Stimulated activated CD8-positive, alpha-beta memory T cell treated with anti-CD3 and anti-CD28 coated beads, Interleukin-2, amount 100 ng/mL, for 1 hour (primary cell): ENCODE results near the gene APOBEC3H.
A peak's percentile ranks its signal among the peaks of the same experiment; 100 is the strongest.

ENCODE experiments used
- DNase-seq, 2 donors: peaks; one replicate each; pipeline ENCODE4 v3.0.0-alpha.2; 2020; ENCODE audit warnings: low read depth in 2 of 2

The APOBEC3H gene

DNA sequence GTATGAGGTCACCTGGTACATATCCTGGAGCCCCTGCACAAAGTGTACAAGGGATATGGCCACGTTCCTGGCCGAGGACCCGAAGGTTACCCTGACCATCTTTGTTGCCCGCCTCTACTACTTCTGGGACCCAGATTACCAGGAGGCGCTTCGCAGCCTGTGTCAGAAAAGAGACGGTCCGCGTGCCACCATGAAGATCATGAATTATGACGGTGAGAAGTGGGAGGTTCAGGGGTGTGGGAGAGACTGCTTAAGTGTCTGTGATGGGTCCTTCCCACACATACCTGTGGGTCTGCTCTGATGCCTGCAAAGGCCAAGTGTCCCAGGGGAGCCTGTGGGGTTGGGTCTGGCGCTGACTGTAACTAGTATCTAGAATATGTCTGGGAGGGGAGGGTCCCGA is 16.0 kb upstream of the APOBEC3H start:
- no peak for DNase-seq

DNA sequence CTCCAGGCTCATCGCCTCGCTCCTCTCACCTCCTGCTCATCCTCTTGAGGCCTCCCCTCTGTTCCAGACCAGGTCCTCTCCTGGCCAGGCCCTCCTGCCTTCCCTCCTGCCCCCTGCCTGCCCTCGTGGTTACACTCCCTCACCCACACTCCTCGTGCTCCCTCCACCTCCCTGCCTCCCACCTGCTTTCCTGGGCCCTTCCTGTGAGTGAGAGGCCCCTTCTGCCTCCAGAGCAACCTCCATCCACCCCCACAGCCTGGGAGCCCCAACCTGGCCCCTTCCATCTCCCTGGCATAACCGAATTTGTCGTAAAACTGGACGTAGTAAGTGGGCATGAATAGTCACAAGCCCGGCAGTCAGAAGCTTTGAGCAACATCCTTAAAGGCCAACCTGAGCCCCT is 15.4 kb upstream of the APOBEC3H start:
- DNase-seq = no peak

DNA sequence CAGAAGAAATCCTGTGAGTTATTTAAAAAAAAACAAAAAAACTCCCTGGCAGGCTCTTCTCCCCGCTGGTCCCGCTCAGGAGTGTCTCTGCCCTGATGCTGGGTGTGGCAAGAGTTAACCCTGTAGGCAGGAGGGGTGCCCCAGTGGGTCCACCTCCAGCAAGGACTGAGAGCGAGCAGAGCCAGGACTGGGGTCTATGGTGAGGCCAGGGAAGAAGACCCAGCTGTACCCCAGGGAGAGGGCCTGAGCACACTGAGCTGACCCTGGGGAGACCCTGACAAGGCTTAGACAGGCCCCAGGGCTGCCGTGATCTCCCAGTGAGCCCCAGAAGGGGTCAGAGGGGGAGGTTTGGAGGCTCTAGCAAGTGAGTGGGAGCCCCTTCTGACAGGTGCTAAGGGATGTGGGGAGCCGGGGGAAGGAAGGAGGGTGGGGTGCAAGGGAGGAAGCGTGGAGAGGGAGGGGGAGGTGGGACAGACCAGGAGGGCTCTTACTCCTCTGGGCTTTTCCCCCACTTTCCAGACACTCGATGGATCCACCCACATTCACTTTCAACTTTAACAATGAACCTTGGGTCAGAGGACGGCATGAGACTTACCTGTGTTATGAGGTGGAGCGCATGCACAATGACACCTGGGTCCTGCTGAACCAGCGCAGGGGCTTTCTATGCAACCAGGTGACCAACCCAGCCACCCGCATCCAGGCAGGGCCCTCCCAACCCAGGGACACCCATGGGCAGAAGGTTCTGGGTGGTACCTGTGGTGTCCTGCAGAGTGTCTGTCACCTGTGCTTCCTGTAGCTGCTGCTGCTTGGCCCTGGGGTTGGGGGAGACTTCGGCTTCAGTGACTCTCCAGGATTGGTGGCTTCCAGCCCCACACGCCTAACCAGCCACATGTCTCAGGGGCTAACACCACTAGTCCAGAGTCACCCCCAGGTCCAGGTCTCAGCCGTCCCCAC is 13.6 kb upstream of the APOBEC3H start:
- no peak for DNase-seq

DNA sequence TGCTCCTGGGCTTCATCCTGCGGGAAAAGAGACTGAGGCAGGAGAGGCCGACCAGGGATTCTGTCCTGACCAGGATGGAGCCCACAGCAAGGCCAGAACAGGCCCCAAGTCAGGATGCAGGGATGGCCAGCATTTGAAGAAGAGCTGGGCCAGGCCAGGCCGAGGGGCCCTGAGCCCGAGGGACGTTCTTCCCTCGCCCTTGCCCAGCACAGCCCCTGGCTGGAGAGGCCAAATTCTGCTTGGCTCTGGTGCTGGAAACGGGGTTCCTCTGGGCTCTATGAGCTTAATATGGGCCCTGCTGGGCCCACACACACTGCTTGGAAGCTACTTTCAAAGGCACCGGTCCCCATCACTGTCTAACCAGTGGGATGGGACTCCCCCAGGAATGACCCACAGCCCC is 12.4 kb upstream of the APOBEC3H start:
- DNase-seq = no peak

DNA sequence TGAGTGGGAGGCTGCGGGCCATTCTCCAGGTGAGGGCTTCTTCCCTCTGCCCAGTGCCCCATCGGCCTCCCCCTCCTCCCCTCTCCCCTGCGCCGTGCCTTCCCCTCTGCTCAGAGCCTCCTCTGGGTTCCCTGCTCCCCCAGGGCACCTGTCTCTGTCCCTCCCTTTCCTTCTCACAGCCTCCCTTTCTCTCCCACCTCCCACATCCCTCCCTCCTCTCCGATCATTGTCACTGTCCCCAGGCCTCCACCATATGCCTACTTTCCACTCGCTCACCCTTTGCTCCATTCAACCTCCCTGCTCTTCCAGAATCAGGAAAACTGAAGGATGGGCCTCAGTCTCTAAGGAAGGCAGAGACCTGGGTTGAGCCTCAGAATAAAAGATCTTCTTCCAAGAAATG is 9.9 kb upstream of the APOBEC3H start:
- DNase-seq = no peak

DNA sequence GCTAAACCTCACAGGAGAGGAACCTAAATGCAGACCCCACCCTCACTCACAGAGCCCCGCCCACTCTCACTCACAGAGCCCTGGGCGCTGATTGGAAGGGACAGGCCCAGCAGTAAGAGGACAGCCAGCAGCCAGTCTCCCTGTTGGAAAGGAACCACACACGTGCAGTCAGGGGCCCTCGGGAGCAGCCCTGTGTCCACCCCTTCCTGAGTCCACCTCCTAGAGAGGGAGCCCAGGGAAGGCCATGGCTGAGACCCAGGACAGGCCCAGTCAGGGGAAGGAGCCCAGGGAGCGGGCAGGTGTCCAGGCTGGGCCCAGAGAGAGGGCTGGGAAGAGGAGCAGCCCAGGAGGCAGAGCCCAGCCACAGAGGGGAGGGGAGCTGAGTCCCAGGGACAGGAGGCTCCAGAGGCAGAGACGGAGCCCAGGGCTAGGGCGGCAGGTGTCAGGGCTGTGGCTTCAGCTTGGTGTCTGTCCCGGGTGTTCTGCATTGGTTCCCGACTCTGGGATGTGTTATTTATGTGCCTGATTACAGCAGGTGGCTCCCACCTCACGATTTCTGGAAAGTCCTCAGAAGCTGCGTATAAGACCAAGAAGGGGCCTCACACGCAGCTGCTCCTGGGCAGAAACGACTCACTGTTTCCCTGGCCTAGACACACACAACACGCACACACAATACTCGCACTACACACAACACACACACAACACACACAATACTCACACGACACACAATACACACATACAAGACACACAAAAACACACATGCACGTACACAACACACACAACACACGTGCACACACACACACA is 9.0 kb upstream of the APOBEC3H start:
- no peak for DNase-seq

DNA sequence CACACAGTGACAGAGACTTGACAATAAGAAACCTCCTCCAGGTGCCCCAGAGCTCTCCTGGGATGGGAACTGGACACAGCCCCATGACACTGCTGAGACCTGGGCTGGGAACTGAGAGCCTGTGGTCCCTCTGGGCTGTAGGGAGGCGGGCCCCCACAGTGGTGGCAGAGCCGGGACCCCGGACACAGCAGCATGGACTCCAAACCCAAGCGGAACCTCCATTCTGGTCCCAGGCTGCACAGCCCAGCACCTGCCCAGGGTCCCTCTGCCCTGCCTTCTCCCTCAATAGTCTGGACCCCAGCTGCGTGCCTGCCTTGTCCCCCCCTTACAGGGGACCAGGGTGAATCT is 8.4 kb upstream of the APOBEC3H start:
- DNase-seq = no peak

DNA sequence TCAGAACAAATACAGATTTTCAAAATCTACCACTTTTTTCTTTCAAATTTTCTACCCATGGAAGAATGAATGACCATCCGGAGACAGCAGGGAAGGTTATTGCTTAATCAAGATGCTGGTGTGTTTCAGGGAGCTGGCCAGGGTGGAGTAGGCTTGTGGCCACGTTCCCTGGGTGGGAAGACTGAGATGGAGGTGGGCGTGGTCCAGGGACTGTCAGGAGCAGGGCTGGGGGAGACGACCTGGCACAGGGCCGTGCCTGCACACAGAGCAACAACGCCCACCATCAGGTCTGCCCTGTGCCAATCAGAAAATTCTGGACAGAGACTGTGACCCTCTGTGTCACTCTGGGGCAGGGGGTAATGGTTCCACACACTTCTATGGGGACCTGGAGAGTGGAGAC is 7.1 kb upstream of the APOBEC3H start:
- no peak for DNase-seq

DNA sequence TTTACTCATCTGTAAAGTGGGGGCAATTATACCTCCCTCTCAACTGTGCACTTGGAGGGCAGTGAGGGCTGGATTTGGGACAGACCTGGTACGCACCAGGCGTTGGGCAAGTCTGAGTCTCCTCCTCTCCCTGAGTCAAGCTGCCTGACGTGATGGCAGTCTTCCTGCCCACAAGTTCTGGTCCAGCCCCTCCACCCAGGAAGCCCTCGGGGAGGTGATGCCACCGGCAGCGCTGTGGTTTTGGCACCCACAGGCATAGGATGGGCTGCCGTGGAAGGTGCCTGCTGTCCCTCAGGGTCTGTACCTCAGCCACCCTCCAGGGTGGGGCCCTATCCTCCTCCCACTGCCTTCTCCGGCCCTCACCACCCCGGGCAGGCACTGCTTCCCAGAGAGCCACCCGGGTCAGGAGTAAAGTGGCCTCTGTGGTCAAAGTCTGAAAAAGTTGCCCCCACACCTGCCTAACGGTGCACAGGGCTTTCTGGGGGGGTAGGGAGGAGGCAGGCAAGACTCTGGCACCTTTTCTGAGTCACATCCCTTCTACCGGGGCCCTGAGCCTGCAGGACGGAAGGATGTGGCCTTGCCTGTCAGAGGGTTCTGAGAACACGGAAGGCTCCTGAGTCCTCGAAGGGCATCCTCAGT is 6.5 kb upstream of the APOBEC3H start:
- DNase-seq = peak; percentile 70 to 77

DNA sequence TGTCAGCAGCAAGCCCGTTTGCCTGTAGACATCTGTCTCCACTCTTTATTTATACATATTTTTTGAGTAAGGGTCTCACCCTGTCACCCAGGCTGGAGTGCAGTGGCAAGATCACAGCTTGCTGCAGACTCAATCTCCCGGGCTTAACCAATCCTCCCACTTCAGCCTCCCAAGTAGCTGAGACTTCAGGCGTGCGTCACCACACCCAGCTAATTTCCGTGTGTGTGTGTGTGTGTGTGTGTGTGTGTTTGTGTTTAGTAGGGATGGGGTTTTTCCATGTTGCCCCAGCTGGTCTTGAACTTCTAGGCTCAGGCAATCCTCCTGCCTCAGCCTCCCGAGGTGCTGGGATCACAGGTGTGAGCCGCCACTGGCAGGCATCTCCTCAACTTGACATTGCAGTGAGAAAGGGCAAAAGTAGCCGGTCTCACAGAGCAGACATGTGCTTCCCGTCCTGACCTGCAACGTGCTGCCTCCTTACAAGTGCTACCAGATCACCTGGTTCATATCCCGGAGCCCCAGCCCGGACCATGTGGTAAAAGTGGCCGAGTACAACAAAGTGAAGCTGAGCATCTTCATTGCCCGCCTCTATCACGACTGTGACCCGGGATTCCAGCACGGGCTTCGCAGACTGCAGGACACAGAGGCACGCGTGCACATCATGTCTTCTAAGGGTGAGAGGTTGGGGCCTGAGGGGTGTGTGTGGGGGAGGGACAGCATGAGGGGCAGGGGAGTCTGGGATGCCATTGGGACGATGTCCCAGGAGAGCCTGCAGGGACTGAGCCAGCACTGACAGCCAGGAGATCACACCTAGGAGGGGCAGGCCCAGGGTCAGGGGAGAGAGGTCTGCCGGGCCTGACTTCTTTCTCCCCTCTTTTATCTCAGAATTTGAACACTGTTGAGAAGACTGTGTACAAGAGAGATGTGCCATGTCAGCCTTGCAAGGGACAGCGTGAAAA is 5.6 kb upstream of the APOBEC3H start:
- DNase-seq = no peak

DNA sequence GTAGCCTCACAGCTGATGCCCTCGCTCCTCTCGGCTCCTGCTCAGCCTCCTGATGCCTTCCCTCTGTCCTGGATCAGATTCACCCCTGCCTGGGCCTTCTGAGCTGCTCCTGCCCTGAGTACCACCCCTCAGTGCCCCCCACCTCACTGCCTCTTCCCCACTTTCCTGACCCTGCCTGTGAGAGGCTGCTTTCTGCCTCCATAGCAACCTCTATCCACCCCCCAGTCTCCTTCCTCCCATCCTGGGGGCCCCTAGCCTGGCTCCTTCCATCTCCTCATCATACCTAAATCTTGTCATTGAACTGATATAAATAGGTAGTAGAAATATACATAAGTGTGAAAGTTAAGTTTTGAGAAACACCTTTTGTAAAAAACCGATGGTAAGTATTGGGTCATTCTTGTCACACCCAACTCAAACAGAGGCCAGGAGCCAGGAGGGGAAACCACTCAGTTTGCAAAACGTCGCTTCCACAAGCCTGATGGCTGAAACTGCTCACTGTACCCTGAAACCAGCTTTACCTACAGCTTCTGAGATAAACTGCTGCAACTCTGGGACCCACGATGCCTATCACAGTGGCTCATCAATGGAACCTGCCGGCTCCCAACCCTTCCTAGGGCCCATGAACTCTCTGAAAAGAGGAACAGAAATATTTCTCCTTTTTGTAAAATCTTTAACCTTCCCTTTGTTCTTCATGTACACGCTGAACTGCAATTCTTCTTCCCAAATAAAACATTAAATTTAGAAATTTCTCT is 4.8 kb upstream of the APOBEC3H start:
- no peak for DNase-seq

DNA sequence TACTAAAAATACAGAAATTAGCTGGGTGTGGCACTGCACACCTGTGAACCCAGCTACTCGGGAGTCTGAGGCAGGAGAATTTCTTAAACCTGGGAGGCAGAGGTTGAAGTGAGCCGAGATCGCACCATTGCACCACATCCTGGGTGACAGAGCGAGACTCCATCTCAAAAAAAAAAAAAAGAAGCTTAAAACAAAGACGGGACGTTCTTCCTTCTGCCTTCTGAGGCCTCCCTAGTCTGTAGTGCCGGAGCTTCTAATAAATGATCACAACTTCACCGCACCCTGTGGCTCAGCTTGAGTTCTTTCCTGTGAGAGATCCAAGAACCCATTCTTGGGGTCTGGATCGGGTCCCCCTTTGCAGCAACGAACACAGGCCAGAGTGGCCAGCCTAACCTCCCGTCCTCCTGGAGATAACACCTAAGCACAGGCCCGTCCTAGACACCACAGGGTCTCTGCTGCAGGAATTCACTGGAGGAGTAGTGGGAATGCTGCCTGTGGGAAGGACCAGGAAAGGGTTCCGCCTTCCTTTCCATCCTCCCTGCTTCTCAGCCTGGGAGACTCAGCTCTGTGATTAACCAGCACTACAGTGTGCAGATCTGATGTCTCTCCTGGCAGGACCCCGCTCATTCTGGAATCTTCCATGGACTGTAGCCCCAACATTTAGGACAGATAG is 2.2 kb upstream of the APOBEC3H start:
- DNase-seq = no peak

DNA sequence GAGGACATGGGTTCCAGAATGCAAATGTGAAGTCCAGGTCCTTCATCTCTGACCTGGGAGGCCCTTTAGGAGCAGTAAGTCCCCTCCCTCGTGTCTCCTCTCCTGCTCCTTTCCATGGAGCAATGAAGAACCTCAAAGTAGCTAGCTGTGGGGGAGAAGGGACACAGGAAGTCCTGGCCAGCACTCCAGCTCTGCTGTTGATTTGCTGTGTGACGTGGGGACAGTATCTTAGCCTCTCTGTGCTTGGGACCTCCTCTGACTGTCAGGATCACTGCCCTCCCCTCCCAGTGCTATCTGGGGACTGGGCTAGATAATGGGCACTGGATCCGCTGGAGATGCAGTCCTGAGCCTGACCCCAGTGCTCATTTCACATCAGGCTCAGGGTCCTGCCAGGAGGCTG is 1.1 kb upstream of the APOBEC3H start:
- no peak for DNase-seq

DNA sequence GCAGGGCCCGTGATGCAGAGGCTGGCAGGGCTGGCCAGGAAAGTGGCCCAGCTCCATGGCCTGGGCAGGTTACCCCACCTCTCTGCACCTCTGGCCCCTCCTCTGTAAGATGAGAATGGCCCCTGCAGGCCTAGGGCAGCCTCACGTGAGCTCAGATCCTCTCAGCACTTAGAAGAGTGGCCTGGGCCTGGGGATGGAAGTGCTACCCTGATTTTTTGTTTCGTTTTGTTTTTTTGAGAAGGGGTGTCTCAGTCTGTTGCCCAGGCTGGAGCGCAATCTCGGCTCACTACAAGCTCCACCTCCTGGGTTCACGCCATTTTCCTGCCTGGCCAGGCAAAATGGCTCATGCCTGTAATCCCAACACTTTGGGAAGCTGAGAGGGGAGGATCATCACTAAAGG is 982 bp downstream of the APOBEC3H start:
- DNase-seq = no peak

DNA sequence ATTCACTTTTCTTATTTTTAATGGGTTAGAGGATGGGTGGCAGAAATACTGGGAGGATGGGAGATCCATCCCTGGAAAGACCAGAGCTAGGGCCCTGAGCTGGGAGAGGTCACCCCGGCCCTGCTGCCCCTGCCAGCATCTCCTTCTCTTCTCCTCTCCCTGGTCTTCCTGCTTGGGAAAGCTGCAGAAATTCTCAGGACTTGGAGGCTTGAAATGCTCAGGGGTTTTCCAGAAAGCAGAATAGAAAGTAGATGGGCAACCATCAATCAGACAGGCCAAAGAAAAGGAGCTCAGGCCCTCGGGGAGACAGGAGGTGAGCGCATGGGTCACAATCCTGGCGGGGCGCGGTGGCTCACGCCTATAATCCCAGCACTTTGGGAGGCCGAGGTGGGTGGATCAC is 1.5 kb downstream of the APOBEC3H start:
- no peak for DNase-seq

DNA sequence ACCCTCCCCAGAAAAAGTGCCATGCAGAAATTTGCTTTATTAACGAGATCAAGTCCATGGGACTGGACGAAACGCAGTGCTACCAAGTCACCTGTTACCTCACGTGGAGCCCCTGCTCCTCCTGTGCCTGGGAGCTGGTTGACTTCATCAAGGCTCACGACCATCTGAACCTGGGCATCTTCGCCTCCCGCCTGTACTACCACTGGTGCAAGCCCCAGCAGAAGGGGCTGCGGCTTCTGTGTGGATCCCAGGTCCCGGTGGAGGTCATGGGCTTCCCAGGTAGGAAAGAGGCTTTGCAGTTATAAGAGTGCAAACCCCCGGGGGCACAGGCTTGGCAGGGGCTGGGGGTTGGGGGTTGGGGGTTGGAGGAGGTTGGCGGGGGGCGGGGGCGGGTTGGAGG is 4.2 kb downstream of the APOBEC3H start:
- DNase-seq = no peak

DNA sequence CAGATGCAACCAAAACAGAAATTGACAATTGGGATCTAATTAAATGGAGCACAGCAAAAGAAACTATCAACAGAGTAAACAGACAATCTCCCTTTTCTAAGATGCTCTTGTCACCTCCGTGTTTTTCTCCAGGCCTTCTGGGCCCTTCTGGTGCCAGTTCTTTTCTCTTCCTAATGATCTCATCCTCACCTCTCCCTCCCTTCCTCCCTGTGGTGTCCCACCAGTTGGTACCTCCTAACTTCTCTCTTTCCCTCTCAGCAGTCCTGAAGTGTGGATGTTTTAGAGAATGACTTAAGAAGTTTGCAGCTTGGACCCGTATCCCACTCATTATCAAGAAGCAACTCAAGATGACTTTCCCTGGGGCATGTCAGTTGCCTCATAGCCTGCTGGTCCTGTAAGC is 6.4 kb downstream of the APOBEC3H start:
- no peak for DNase-seq

DNA sequence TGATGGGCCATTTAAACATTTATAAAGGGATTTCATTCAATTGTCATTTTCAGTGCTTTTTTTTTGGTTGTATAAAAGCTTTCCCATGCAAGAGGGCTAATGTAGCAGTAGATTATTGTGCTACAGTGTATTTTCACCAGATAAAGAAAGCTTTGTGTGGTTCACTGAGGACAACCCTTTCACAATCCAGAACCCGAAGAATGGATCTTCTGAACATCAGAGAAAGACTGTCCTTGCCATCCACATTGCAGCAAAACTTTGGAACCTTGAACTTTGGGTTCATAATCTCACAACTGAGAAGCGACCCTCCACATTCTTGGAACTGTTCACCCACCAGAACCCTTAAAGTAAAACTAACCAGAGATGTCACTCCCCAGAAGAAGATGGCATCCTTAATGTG is 9.3 kb downstream of the APOBEC3H start:
- DNase-seq = no peak

DNA sequence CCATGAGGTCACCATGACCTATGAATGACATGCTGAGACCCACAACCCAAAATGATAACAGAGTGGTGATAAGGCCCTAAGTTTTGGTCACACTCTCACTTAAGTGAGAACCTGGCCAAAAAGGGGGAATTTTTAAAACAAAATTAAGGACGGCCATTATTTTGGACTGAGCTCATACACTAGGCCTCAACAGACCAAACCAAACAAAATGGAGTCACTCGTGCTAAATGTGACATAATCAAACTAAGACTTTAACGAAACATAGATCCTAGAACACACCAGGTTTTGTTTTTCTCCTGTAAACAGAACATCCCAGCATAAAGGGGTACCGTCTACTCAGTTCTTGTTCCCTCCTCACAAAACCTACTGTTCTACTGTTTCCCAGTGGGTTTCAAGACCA is 11.4 kb downstream of the APOBEC3H start:
- DNase-seq = no peak

DNA sequence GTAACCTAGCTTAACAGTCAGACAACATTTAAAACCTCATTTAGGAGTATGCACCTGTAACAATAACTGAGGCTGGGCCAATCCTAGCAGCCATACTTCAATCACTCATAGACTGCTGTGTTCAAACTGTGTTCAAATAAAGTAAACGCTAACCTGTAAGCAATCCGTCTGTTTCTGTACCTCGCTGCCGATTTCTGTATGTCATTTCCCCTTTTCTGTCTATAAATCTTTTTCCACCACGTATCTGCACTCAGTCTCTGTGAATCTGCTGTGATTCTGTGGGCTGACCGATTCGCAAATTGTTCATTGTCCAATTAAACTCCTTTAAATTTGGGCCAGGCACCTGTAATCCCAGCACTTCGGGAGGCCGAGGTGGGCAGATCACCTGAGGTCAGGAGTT is 12.3 kb downstream of the APOBEC3H start:
- DNase-seq = no peak
